ENCODE data around the gene KRT85.
"Not testable (repeated sequence)": the region's sequence is repeated elsewhere in the genome, so short reads cannot be mapped to it uniquely, and the experiment has no call there.

KRT85 gene

DNA sequence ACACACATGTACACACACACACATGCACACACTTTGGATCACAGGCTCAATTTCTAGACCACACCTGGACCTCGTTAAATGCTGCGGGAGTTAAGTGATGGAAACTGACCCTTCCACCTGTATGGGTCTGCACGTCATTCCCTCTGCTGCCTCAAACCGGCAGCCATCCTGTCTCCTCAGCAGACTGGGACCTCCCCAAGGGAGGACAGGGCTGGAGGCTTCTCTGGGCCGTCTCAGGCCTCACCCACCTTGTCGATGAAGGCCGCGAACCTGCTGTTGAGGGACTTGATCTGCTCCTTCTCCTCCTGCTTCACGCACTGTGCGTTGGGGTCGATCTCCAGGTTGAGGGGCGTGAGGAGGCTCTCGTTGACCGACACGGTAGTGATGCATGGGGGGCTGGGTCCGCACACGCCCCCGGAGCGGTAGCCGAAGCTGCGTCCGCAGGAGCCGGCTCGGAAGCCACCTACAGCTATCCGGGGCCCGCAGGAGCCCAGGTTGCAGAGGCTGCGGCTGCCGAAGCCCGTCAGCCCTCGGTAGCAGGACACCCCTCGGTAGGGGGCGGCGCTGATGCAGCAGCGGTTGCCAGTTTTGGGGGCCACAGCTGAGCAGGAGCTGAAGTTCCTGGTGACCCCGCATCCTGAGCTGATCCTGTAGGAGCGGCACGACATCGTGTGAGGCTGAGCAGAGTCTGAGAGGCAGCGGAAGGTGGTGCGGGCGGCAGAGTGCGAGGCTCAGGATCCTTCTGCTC, at the start of gene KRT85:
KRT85 (minus strand) TSS at position 744 of the 748 bp plus-strand sequence; CDS start at position 668, 76 bp downstream.
- no peak for DNase-seq

DNA sequence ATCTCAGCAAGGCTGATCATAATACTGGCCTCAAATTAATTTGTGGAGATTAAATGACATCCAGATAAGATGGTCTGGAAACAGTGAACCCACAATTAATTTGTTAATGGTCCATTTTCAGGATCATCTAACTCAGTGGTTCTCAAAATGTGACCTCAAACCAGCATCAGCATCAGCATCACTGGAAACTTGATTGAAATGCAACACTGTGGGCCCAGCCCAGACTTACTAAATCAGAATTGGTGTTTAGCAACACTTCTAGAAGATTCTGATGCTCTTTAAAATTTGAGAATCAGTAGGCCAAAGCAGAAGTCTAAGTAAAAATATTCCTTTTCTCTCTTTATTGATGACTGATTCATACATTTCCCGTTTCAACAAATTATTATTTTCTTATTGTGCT, 49.5 kb upstream of the KRT85 start:
- DNase-seq, result no peak

DNA sequence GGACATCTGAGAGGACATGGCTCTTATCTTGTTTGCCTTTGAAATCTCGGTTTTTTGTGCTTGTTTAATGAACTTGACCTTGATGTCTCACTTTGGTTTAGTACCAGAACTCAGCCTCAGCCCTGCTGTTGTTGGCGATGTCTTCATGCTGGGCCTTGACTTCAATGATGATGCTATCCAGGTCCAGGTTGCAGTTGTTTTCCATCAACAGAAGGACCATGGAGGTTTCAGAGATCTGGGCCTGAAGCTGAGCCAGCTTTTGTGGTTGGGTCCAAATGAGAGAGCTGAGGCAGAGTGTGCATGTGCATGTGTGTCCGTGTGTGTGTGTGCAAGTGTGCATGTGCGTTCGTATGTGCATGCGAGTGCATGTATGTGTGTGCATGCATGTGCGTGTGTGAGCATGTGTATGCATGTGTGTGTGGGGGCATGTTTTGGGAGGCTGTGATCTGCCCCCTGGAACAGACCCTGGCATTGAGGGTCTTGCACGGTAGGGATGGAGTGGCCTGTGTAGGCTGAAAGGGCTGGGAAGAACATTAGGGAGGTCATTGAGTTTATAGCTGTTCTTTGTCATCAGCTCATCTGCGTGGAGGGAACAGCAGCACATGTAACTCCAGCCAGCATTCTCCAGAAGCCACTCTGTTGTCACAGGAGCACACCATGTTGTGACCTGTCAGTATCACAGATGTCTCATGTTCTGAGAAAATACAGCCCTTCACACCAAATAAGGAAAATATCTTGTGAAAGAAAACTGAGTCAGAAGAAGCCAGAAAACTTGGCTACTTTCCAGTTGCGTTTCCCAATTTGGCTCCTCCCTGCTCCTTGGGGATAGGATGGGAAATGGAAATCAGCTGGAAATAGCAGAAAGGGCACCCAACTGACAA, 48.8 kb upstream of the KRT85 start:
- no peak for DNase-seq

DNA sequence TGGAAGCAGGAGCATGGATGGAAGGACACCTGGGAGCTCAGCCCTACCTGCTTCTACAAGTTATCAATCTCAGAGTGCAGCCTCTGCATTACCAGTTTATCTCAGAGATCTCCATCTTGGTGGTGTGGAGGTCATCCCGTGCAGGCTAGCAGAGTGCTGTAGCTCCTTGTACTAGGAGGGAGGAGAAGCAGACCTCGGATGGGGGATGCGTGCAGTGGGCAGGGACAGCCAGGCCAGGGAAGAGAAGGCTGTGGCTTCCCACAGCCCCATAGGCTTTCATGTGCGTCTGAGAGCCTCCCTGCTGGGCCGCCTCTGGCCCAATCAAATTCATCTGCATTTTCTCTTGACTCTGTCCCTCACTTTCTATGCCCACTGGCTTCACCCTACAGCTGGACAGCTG, 47.7 kb upstream of the KRT85 start:
- no peak for DNase-seq

GRCh38 chr12:52413782-52414345, 46.6 kb upstream of the KRT85 start:
- DNase-seq, result no peak

- DNase-seq, result no peak
These were observed 45.9 kb upstream of the KRT85 start for GRCh38 chr12:52413202-52413601.

DNA sequence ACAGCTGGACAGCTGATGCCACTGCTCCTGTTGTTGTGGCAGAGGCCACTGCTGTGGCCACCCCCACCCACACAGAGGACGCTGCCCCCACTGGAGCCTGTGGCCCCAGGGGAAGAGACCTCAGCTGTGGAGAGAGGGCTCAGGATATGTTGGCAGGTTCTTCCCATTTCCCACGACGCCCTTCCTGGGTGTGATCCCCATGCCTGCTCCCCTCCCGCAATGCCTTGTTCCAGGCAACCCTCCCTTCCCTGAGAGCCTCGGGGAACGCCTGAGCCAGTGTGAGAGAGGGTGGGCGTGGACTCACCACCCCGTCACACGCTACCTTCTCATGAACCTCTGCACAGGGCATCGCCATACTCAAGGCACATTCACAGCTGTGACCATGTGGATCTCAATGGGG, 44.5 kb upstream of the KRT85 start:
- DNase-seq, result no peak

- not testable (repeated sequence) for DNase-seq
These were observed 43.4 kb upstream of the KRT85 start for GRCh38 chr12:52410589-52411248.

DNA sequence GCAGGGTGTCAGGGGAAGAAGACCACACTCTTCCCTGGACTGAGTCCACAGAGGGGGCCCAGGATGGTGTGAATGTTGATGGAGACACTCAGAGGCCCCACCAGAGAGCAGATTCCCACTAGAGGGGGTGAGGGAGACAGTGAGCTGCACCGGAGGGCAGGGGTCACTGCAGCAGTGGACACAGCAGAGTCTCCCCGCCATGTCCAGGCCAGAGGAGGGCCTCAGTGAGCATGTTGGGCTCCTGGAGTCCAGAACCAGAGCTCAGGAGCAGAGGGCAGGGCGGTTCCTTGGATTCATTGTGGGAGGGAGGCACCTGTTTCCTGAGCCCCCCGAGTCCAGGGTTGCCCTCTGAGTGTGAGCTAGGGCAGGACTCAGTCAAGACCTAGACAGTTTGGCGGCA, 40.6 kb upstream of the KRT85 start:
- DNase-seq, result no peak

DNA sequence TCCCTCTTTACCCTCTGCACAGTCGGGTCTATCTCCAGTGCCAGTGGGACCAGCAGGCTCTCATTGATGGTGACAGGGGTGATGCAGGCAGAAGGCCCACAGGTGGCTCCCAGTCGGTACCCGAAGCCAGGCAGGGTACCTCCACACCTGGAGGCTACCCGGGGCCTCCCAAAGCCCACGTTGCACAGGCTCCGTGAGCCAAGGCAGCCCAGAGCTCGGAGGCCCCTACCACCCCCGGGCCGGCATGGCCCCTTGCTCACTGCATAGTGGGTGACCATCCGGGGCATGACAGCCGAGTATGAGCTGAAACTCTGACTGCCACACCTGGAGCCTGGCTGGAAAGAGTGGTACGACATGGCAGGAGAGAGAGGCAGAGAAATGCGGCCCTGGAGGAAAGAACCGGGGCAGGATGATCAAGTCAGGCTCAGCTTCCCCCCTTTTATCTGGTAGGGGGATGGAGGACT, 38.7 kb upstream of the KRT85 start, which contains the start of gene KRT82:
KRT82 (minus strand) TSS at position 414 of the 464 bp plus-strand sequence; CDS start at position 356, 58 bp downstream.
- no peak for DNase-seq

DNA sequence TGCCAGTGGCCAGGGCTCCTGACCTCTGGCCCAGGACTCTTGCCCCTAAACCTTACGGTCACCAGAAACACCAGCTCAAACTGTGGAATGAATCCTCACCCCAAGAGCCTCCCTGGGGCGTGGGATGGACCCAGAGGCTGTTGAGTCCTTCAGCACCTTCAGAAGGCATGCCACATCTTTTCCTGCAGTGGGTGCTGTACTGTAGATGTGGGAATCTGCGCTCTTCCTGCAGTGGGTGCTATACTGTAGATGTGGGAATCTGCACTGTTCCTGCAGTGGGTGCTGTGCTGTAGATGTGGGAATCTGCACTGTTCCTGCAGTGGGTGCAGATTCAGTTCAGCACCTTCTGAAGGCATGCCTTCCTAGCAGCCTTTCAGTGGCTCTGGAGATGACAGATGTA, 37.7 kb upstream of the KRT85 start:
- no peak for DNase-seq

GRCh38 chr12:52403561-52403960, 36.3 kb upstream of the KRT85 start:
- no peak for DNase-seq

- no peak for DNase-seq
These were observed 35.7 kb upstream of the KRT85 start for GRCh38 chr12:52402873-52403540.

- no peak for DNase-seq
These were observed 35.1 kb upstream of the KRT85 start for GRCh38 chr12:52402377-52402776.

DNA sequence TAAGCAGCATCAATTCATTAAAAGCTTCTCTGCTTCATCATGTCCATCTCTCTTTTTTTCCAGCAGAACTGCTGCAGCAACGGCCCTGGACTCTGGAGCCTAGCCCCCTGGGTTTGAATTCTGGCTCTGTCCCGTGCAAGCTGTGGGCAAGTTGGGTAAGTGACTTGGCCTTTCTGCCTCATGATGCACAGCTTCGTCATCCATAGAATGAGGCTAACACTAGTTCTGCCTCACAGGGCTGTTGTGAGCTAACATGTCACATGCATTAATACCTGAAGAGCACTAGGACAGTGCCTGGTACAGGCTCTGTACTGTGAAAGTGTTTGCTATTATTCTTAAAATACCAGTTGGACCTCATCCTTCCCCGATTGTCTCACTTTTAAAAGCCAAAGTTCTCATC, 34.6 kb upstream of the KRT85 start:
- DNase-seq, result no peak

GRCh38 chr12:52401526-52401925, 34.2 kb upstream of the KRT85 start:
- DNase-seq, result no peak

DNA sequence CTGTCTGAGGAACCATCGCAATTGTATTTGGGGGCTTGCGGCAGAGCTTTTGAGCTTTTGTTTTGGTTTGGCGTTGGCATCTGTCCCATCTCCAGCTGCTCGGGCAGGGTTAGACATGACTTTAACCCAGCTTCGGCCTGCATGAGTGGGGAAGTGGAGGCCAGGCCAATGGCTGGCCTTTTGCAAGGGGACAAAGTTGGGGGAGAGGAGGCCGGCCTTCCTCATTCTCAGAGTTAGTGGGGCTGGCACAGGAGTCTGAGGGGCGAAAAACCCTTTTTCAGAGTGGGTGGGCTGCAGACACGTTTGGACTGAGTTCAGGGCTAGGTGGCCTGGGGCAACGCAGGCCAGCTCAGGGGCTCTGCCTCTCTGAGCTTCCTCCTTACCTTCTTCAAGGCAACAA, 33.6 kb upstream of the KRT85 start:
- no peak for DNase-seq

- no peak for DNase-seq
These were observed 32.5 kb upstream of the KRT85 start for GRCh38 chr12:52399756-52400155.

GRCh38 chr12:52398176-52398575, 30.9 kb upstream of the KRT85 start:
- DNase-seq, result no peak

- no peak for DNase-seq
These were observed 29.4 kb upstream of the KRT85 start for GRCh38 chr12:52396656-52397055.

- peak in 1 of 2 donors; percentile 13 for DNase-seq
These were observed 28.6 kb upstream of the KRT85 start for GRCh38 chr12:52395761-52396434.
